HEK293 (cell line): Measurements from ENCODE around the gene KPNA3.
"Not testable (repeated sequence)": the region's sequence is repeated elsewhere in the genome, so short reads cannot be mapped to it uniquely, and the experiment has no call there.

Experiments used
- CTCF ChIA-PET: fragments of 350-600 bp; formaldehyde crosslinking; extraction: SDS; loops from one replicate; lab custom pipeline; 2021; ENCODE audit warnings: antibody characterized with exemption; lab: Yijun Ruan, JAX
- POLR2A ChIA-PET: fragments of 300-600 bp; formaldehyde crosslinking; extraction: SDS; loops from one replicate; lab custom pipeline; 2020; ENCODE audit warnings: antibody characterized with exemption, inconsistent platforms; lab: Yijun Ruan, JAX
- H3K27ac ChIP-seq: fragments of 200-500 bp; sonication (Bioruptor generic); 2 replicates; pipeline ENCODE4 v1.5.1; 2014; ENCODE audit warnings: low read depth, low read length, control low read depth, inconsistent platforms; ENCODE audit errors: extremely low read depth
- H3K36me3 ChIP-seq, 2 experiments: fragments of 200-500 bp in 1 of 2; sonication (Bioruptor generic) in 1 of 2; 1 replicate in 1 of 2; 2 replicates in 1 of 2; pipeline ENCODE4 v1.5.1; 2014 to 2017; ENCODE audit warnings: inconsistent platforms in 2 of 2, low read length in 2 of 2; ENCODE audit not compliant: control insufficient read depth in 2 of 2, insufficient read depth in 1 of 2
- H3K4me1 ChIP-seq: fragments of 200-500 bp; sonication (Bioruptor generic); 2 replicates; pipeline ENCODE4 v1.5.1; 2014; ENCODE audit warnings: mild to moderate bottlenecking, low read length, inconsistent platforms; ENCODE audit not compliant: control insufficient read depth, insufficient read depth
- H3K4me3 ChIP-seq: 2 replicates; pipeline ENCODE4 v1.5.1; 2011; ENCODE audit warnings: low read depth, mild to moderate bottlenecking, control low read depth, low read length, moderate library complexity
- H3K9me3 ChIP-seq: fragments of 200-500 bp; sonication (Bioruptor generic); 2 replicates; pipeline ENCODE4 v1.5.1; 2014; ENCODE audit warnings: low read depth, low read length, inconsistent platforms; ENCODE audit not compliant: control insufficient read depth, insufficient read depth
- ZBTB17 ChIP-seq: fragments of 450-650 bp; formaldehyde crosslinking; IDR thresholded peaks from 2 replicates; pipeline ENCODE4 v1.5.1; 2016; ENCODE audit warnings: missing biosample characterization, missing genetic modification characterization
- ZFP37 ChIP-seq: fragments of 450-650 bp; formaldehyde crosslinking; IDR thresholded peaks from 2 replicates; pipeline ENCODE4 v1.5.1; 2016; ENCODE audit warnings: missing biosample characterization, missing genetic modification characterization
- ZNF140 ChIP-seq: fragments of 450-650 bp; formaldehyde crosslinking; IDR thresholded peaks from 2 replicates; pipeline ENCODE4 v1.5.1; 2016; ENCODE audit warnings: missing biosample characterization, missing genetic modification characterization
- ZNF175 ChIP-seq: fragments of 450-650 bp; formaldehyde crosslinking; IDR thresholded peaks from 2 replicates; pipeline ENCODE4 v1.5.1; 2016; ENCODE audit warnings: missing biosample characterization, missing genetic modification characterization
- ZNF202 ChIP-seq: fragments of 450-650 bp; formaldehyde crosslinking; IDR thresholded peaks from 2 replicates; pipeline ENCODE4 v1.5.1; 2016; ENCODE audit warnings: missing biosample characterization, missing genetic modification characterization, borderline replicate concordance
- ZNF292 ChIP-seq: fragments of 450-650 bp; formaldehyde crosslinking; IDR thresholded peaks from 2 replicates; pipeline ENCODE4 v1.5.1; 2016; ENCODE audit warnings: low read depth, missing biosample characterization, missing genetic modification characterization, borderline replicate concordance
- ZNF341 ChIP-seq: fragments of 450-650 bp; formaldehyde crosslinking; IDR thresholded peaks from 2 replicates; pipeline ENCODE4; 2016; ENCODE audit warnings: low read depth, missing biosample characterization, missing genetic modification characterization
- ZNF426 ChIP-seq: fragments of 450-650 bp; formaldehyde crosslinking; IDR thresholded peaks from 2 replicates; pipeline ENCODE4 v1.5.1; 2017; ENCODE audit warnings: missing biosample characterization, missing genetic modification characterization, mild to moderate bottlenecking, inconsistent platforms, moderate library complexity
- ZNF510 ChIP-seq: fragments of 450-650 bp; formaldehyde crosslinking; IDR thresholded peaks from 2 replicates; pipeline ENCODE4 v1.5.1; 2018; ENCODE audit warnings: mild to moderate bottlenecking, missing genetic modification characterization, missing biosample characterization; ENCODE audit not compliant: insufficient replicate concordance
- ZNF529 ChIP-seq: fragments of 450-650 bp; formaldehyde crosslinking; IDR thresholded peaks from 2 replicates; pipeline ENCODE4 v1.5.1; 2017; ENCODE audit warnings: missing genetic modification characterization, missing biosample characterization; ENCODE audit not compliant: insufficient replicate concordance
- ZNF555 ChIP-seq: fragments of 450-650 bp; formaldehyde crosslinking; conservative IDR thresholded peaks from 2 replicates; pipeline ENCODE4 v1.5.1; 2017; ENCODE audit warnings: missing biosample characterization, mild to moderate bottlenecking, missing genetic modification characterization, inconsistent platforms
- ZNF623 ChIP-seq: fragments of 450-650 bp; formaldehyde crosslinking; IDR thresholded peaks from 2 replicates; pipeline ENCODE4 v1.5.1; 2016; ENCODE audit warnings: missing biosample characterization, missing genetic modification characterization
- ZNF629 ChIP-seq: fragments of 450-650 bp; formaldehyde crosslinking; IDR thresholded peaks from 2 replicates; pipeline ENCODE4 v1.5.1; 2017; ENCODE audit warnings: missing biosample characterization, missing genetic modification characterization
- ZNF654 ChIP-seq: fragments of 450-650 bp; formaldehyde crosslinking; IDR thresholded peaks from 2 replicates; pipeline ENCODE4 v1.5.1; 2016; ENCODE audit warnings: low read depth, missing biosample characterization, missing genetic modification characterization
- ZXDB ChIP-seq: fragments of 450-650 bp; formaldehyde crosslinking; IDR thresholded peaks from 2 replicates; pipeline ENCODE4 v1.5.1; 2016; ENCODE audit warnings: missing biosample characterization, missing genetic modification characterization
- TF ChIP-seq, protein P1 (sequence below): fragments of 450-650 bp; formaldehyde crosslinking; IDR thresholded peaks from 2 replicates; pipeline ENCODE4 v1.5.1; 2016; ENCODE audit warnings: missing biosample characterization, missing genetic modification characterization
- TF ChIP-seq, protein P2 (sequence below): fragments of 450-650 bp; formaldehyde crosslinking; IDR thresholded peaks from 2 replicates; pipeline ENCODE4 v1.5.1; 2016; ENCODE audit warnings: missing biosample characterization, missing genetic modification characterization, borderline replicate concordance
- TF ChIP-seq, protein P3 (sequence below): fragments of 450-650 bp; formaldehyde crosslinking; conservative IDR thresholded peaks from 2 replicates; pipeline ENCODE4 v1.5.1; 2016; ENCODE audit warnings: low read depth, missing biosample characterization, missing genetic modification characterization
- TF ChIP-seq, protein P4 (sequence below): fragments of 450-650 bp; formaldehyde crosslinking; conservative IDR thresholded peaks from 2 replicates; pipeline ENCODE4 v1.5.1; 2016; ENCODE audit warnings: low read depth, missing biosample characterization, missing genetic modification characterization

Gene KPNA3

DNA sequence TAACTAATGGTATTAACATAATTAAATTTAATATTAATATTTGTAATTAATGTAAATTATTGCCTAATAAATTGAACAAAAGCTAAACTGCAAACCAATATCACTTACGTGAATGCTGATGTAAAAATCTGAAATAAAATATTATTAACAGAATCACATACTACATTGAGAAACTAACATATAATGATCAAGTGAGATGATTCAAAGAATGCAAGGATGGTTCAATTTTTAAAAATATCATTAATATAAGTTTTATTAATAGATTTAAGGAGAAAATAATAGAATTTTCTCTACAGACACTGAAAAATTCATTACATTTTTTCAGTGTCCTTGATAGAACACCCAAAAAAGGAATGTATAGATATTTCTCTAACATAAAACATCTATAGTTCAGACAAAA lies 77.7 kb downstream of the KPNA3 start:
- POLR2A ChIA-PET: no interaction called here
- H3K4me1 ChIP-seq: no peaks in the 10 kb centered on the region
- no peak overlapping the region for H3K27ac ChIP-seq
- no peak overlapping the region for H3K4me3 ChIP-seq
- peaks cover 8 to 32% of the 10 kb centered on the region in 2 experiments for H3K36me3 ChIP-seq
- no peaks in the 10 kb centered on the region for H3K9me3 ChIP-seq
- CTCF ChIA-PET: no interaction called here
- TF ChIP-seq ZBTB17 (no peak), ZNF529 (peak; percentile 72), ZNF175 (no peak)
- TF ChIP-seq, protein P1, sequence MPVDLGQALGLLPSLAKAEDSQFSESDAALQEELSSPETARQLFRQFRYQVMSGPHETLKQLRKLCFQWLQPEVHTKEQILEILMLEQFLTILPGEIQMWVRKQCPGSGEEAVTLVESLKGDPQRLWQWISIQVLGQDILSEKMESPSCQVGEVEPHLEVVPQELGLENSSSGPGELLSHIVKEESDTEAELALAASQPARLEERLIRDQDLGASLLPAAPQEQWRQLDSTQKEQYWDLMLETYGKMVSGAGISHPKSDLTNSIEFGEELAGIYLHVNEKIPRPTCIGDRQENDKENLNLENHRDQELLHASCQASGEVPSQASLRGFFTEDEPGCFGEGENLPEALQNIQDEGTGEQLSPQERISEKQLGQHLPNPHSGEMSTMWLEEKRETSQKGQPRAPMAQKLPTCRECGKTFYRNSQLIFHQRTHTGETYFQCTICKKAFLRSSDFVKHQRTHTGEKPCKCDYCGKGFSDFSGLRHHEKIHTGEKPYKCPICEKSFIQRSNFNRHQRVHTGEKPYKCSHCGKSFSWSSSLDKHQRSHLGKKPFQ: no peak

DNA sequence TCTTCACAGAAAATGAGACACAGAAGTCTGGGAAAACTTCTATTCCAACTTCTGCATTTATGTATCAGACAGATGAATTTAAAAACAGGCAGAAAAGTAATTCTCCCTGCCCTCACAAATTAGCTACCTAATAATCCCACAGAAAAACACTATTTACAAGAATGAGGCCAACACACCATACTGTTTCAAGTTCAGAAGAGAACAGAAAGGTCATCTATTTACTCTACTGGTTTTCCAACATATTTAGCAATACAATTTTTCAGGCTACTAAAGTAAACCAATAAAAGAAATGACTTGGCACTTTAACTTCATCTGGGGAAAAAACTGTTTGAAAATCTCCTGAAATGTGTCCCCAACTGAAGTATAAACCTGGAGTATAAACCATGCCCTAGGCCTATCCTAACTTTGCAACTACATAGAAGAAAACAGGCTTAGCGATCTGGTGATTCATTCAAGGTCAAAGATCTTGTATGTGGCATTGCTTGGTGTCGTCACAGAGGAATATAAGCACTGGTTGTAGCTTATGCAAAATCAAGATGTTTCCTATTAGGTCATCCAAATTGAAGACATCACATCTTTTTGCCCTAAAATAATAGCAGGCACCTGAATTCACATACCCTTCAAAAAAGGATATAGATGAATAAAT lies 81.1 kb downstream of the KPNA3 start:
- Histone ChIP-seq H3K27ac (no peak overlapping the region), H3K9me3 (no peaks in the 10 kb centered on the region), H3K4me1 (no peaks in the 10 kb centered on the region), H3K4me3 (no peak overlapping the region), H3K36me3 (peaks cover 19 to 32% of the 10 kb centered on the region in 2 experiments)
- CTCF ChIA-PET: no interaction called here
- TF ChIP-seq ZNF426: no peak
- POLR2A ChIA-PET: no interaction called here

DNA sequence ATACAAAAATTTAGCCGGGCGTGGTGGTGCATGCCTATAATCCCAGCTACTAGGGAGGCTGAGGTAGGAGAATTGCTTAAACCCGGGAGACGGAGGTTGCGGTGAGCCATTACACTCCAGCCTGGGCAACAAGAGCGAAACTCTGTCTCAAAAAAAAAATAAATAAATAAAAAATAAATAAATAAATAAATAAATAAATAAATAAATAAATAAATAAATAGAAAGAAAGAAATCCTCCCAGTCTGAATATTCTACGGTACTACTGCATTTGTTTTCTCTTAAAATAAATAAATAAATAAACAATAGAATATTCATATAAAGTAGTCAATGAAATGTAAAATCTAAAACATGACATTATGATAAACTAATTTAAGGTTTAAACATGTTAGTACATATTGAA lies 88.2 kb downstream of the KPNA3 start:
- H3K9me3 ChIP-seq, H3K27ac ChIP-seq, CTCF ChIA-PET, H3K4me3 ChIP-seq, POLR2A ChIA-PET, H3K4me1 ChIP-seq: not testable (repeated sequence)
- H3K36me3 ChIP-seq: peaks cover 30 to 40% of the 10 kb centered on the region in 2 experiments
- TF ChIP-seq ZXDB (tag by site-specific recombination) (peak; percentile 56), ZNF292 (tag by site-specific recombination) (0 out of 2 replicates have a peak, but pooled peaks have one; percentile 32), ZNF623 (tag by site-specific recombination) (peak; percentile 71), ZNF341 (peak; percentile 29; the same call in 1 of the 2 replicates), ZNF654 (tag by site-specific recombination) (peak; percentile 18; the same call in 1 of the 2 replicates), ZNF426 (peak; percentile 87), ZFP37 (tag by site-specific recombination) (0 out of 2 replicates have a peak, but pooled peaks have one; percentile 59), ZNF202 (tag by site-specific recombination) (peak; percentile 90; the same call in 1 of the 2 replicates), ZNF140 (tag by site-specific recombination) (peak; percentile 45; the same call in 1 of the 2 replicates), ZNF555 (tag by site-specific recombination) (peak; percentile 80), ZNF510 (tag by site-specific recombination) (peak; percentile 80), ZNF629 (peak; percentile 58; the same call in 1 of the 2 replicates)
- TF ChIP-seq, protein P2, sequence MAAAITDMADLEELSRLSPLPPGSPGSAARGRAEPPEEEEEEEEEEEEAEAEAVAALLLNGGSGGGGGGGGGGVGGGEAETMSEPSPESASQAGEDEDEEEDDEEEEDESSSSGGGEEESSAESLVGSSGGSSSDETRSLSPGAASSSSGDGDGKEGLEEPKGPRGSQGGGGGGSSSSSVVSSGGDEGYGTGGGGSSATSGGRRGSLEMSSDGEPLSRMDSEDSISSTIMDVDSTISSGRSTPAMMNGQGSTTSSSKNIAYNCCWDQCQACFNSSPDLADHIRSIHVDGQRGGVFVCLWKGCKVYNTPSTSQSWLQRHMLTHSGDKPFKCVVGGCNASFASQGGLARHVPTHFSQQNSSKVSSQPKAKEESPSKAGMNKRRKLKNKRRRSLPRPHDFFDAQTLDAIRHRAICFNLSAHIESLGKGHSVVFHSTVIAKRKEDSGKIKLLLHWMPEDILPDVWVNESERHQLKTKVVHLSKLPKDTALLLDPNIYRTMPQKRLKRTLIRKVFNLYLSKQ: 0 out of 2 replicates have a peak, but pooled peaks have one; percentile 19
- TF ChIP-seq, protein P3, sequence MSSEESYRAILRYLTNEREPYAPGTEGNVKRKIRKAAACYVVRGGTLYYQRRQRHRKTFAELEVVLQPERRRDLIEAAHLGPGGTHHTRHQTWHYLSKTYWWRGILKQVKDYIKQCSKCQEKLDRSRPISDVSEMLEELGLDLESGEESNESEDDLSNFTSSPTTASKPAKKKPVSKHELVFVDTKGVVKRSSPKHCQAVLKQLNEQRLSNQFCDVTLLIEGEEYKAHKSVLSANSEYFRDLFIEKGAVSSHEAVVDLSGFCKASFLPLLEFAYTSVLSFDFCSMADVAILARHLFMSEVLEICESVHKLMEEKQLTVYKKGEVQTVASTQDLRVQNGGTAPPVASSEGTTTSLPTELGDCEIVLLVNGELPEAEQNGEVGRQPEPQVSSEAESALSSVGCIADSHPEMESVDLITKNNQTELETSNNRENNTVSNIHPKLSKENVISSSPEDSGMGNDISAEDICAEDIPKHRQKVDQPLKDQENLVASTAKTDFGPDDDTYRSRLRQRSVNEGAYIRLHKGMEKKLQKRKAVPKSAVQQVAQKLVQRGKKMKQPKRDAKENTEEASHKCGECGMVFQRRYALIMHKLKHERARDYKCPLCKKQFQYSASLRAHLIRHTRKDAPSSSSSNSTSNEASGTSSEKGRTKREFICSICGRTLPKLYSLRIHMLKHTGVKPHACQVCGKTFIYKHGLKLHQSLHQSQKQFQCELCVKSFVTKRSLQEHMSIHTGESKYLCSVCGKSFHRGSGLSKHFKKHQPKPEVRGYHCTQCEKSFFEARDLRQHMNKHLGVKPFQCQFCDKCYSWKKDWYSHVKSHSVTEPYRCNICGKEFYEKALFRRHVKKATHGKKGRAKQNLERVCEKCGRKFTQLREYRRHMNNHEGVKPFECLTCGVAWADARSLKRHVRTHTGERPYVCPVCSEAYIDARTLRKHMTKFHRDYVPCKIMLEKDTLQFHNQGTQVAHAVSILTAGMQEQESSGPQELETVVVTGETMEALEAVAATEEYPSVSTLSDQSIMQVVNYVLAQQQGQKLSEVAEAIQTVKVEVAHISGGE (tag by site-specific recombination): peak; percentile 82
- TF ChIP-seq, protein P4, sequence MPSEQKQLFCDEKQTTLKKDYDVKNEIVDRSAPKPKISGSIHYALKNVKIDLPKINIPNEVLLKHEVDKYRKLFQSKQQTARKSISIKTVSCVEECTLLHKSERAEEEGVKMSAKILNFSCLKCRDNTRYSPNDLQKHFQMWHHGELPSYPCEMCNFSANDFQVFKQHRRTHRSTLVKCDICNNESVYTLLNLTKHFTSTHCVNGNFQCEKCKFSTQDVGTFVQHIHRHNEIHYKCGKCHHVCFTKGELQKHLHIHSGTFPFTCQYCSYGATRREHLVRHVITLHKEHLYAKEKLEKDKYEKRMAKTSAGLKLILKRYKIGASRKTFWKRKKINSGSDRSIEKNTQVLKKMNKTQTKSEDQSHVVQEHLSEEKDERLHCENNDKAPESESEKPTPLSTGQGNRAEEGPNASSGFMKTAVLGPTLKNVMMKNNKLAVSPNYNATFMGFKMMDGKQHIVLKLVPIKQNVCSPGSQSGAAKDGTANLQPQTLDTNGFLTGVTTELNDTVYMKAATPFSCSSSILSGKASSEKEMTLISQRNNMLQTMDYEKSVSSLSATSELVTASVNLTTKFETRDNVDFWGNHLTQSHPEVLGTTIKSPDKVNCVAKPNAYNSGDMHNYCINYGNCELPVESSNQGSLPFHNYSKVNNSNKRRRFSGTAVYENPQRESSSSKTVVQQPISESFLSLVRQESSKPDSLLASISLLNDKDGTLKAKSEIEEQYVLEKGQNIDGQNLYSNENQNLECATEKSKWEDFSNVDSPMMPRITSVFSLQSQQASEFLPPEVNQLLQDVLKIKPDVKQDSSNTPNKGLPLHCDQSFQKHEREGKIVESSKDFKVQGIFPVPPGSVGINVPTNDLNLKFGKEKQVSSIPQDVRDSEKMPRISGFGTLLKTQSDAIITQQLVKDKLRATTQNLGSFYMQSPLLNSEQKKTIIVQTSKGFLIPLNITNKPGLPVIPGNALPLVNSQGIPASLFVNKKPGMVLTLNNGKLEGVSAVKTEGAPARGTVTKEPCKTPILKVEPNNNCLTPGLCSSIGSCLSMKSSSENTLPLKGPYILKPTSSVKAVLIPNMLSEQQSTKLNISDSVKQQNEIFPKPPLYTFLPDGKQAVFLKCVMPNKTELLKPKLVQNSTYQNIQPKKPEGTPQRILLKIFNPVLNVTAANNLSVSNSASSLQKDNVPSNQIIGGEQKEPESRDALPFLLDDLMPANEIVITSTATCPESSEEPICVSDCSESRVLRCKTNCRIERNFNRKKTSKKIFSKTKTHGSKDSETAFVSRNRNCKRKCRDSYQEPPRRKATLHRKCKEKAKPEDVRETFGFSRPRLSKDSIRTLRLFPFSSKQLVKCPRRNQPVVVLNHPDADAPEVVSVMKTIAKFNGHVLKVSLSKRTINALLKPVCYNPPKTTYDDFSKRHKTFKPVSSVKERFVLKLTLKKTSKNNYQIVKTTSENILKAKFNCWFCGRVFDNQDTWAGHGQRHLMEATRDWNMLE (tag by site-specific recombination): peak; percentile 89
